GM19025 (cell line): ENCODE results near the gene ADARB2.

Source experiments
- ATAC-seq: cut with Tn5 transposase; IDR thresholded peaks from one replicate; pipeline ENCODE4 v1.9.1; 2021; ENCODE audit warnings: mild to moderate bottlenecking, low read depth, moderate library complexity; ENCODE audit not compliant: unreplicated experiment

Gene ADARB2

DNA sequence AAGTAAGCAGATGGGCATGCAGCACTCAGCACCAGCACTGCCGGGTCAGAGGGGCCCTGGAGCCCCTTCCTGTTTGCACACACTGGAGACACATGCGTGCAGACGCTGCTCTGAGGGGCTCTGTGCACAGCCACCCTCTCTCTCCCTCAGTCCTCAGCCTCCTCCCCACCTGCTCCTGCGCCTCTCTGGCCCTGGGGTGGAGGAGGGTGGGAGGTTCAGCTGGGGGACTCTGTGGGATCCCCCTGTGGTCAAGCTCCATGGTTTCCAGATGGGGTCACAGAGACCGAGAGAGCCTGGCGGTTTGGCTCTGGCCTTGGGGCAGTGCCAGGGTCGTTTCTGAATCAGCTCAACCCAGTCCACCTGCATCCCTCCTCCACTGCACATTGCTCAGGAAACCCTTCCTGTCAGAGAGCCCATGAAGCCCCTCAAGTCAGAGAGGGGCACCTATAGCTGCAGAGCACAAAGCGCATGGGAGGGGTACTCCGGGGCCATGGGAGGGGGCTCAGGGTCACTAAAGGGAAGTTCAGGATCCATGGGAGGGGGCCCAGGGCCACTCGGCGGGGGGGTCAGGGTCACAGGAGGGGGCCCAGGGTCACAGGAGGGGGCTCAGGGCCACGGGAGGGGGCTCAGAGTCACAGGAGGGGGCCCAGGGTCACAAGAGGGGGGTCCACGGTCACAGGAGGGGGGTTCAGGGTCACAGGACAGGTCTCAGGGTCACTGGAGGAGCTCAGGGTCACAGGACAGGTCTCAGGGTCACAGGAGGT is 161.7 kb downstream of the ADARB2 start:
- ATAC-seq = no peak

GRCh38 chr10:1574719-1575118 is 162.6 kb downstream of the ADARB2 start:
- ATAC-seq = no peak

GRCh38 chr10:1573981-1574380 is 163.3 kb downstream of the ADARB2 start:
- ATAC-seq = no peak

- ATAC-seq = no peak
Measured at GRCh38 chr10:1573334-1573969, 163.9 kb downstream of the ADARB2 start.

GRCh38 chr10:1572519-1573333 is 164.6 kb downstream of the ADARB2 start:
- no peak for ATAC-seq

DNA sequence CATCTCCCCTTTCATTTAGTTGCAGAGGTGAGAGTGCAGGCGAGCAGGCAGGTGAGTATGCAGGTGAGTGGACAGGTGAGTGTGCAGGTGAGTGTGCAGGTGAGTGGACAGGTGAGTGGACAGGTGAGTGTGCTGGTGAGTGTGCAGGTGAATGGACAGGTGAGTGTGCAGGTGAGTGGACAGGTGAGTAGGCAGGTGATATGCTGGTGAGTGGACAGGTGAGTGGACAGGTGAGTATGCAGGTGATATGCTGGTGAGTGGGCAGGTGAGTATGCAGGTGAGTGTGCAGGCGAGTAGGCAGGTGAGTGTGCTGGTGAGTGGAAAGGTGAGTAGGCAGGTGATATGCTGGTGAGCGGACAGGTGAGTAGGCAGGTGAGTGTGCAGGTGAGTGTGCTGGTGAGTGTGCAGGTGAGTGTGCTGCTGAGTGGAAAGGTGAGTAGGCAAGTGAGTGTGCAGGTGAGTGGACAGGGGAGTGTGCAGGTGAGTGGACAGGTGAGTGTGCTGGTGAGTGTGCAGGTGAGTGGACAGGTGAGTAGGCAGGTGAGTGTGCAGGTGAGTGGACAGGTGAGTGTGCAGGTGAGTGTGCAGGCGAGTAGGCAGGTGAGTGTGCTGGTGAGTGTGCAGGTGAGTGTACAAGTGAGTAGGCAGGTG is 165.6 kb downstream of the ADARB2 start:
- ATAC-seq = no peak

GRCh38 chr10:1570416-1571051 is 166.8 kb downstream of the ADARB2 start:
- no peak for ATAC-seq

DNA sequence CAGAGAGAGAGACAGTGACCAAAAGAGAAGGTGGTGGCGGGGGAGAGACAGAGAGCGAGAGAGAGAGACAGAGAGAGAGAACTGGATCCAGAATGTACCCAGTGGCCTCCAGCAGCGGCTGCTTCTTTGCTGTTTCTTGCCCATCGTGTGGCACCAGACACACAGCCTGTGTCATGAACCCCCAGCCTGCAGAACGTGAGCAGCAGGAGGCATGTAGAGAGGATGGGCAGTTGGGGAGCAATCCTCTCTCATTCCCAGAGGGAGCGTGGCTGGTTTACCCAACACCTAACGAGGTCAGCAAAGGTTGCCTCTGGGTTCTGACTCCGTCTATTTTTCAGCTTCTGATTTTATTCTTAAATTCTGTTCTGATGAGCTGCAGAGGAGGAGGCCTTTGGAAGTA is 168.1 kb downstream of the ADARB2 start:
- no peak for ATAC-seq

GRCh38 chr10:1567742-1568495 is 169.4 kb downstream of the ADARB2 start:
- ATAC-seq = no peak

DNA sequence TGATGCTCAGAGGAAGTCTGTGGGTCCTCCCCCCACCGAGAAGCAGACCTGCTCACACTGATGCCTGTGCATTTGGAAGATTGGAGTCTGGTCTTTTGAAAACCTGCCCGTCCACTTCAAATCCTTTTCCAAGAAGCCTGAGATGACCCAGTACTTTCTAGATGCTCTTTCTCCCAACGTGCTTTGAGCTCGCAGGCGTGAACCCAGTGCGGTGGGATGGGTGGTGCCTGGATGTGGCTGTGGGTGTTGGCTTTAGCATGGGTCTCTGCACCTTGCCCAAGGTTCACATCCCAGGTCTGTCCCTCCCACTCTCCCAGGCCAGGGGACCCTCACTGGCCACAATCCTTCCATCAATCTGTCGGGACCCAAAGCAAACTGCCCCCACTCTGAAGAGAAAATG is 170.2 kb downstream of the ADARB2 start:
- no peak for ATAC-seq

- ATAC-seq = no peak
Measured at GRCh38 chr10:1564791-1565190, 172.5 kb downstream of the ADARB2 start.

- no peak for ATAC-seq
Measured at GRCh38 chr10:1563028-1563427, 174.3 kb downstream of the ADARB2 start.

DNA sequence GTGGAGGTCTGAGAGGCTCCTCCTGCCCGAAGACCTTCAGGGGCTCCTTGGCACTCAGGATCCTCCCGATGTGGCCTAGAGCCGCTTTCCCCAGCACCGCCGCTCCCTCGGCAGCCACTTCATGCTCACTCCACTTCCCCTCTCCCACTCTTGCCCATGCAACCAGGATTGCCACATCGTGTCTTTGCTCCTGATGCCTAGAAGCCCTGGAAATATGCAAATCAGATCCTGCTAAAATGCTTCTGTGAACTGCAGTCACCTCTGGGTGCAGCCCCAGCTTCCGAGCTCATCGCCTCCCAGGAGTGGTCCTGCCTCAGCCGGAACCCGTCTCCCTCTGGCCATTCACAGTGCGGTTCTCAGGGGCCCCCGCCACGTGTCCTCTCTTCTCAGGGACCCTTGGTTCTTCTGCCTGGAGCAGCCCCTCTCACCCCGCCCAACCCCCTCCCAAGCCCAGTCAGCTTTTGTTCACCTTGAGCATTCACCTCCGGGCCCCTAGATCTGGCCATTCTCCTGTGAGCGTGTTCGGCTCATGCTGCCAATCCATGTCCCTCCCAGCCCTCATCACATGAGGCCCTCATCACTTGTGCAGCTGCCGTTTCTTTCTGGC is 175.5 kb downstream of the ADARB2 start:
- ATAC-seq = no peak

DNA sequence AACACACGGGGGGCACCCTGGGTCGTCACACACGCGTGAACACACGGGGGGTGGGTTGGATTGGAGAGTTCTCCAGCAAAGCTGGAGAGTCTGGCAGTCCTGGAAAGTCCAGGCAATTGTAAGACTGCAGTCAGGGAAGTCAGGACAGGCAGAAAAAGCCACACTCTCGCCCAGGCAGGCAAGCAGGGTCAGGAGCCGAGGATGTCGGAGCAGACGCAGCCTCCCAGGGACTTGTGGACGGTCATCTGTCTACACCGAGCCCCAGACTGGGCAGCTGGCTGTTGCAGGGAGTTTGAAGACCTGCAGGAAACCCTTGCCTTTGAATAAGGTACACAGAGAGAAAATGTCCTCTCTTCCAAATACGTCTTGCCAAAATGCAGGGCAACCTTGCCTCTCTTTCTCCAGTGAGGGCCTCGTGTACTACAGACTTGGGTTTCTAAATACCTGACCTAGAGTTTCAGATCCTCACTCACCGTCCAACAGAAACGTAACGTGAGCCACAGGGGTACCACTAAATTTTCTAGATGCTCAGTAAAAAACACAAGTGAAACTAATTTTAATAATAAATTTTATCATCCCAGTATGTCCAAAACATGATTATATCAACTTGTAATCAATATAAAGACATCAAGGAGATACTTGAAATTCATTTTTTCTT is 176.7 kb downstream of the ADARB2 start:
- no peak for ATAC-seq

DNA sequence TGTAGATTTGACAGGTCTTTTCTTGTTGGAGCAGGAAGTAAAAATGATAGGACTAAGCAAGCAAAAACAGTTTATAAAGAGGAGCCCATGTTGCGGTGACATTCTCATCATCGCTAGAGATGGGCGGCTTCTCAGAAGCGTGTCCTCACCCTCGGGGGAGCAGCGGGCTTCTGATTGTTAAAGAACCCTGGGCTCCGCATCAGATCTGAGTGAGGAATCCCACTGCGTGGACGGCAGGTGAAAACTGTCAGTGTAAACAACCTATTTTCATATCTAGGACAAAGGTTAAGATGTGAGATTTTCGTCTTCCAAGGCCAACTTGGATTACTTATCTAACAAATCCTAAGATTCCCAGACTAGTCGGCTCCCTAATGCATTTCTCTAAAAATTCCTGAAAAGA is 177.6 kb downstream of the ADARB2 start:
- ATAC-seq = no peak

DNA sequence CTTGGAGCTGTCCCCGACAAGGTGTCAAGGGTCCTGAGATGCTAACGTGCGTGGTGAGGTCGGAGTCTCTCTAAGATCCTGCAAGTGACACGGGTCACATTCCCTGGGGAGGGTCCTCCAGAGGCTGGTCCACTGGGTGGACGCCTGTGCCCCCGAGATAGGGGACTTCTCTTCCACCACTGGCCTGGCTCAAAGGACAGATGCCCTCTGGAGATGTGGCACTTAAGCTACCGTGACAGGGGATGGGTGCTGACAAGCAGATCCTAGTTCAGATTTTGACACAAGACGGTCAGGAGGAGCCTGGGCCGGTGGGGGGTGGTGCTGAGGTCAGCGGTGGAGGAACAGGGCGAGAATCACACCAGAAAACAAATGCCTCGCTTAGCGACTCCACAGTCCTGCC is 178.0 kb downstream of the ADARB2 start:
- no peak for ATAC-seq

DNA sequence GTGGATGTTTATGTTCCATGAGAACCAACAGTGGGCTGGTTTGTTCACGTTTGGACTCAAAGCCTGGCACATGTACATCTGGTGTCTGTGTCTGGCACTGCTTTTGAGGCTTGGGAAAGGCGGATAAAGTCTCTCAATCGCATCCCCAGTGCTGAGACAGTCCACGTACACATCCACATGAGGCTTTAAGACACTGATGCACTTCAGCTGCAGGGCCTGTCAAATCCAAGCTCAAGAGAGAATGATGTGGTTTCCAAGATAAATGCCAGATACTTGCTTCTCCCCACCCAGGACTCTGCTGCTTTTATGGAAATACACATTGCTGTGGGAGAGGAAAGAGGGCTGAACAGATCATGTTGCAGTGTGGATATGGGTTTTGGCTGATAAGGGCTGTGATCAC is 178.4 kb downstream of the ADARB2 start:
- ATAC-seq = no peak

DNA sequence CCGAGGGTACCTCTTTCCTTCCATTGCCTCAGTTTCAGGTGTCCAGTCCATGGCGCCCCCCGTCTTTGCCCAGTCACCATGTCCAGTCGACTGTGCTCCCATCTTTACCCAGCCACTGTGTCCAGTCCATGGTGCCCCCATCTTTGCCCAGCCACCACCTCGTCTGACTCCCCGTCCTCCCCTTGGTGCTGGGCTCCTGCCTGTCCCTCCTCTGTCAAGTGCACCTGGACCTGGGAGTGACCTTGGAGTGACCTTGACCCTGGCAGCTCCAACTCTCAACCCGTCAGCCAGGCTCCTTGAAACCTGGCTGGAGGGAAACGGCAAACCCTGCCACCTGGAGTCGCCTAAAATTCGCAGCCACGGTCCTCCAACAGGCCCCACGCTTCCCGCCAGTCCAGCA is 180.2 kb downstream of the ADARB2 start:
- no peak for ATAC-seq

GRCh38 chr10:1556496-1556895 is 180.8 kb downstream of the ADARB2 start:
- no peak for ATAC-seq
